Naive thymus-derived CD4-positive, alpha-beta T cell (primary cell): ENCODE measurements around the gene ZNF35. TPM values are rescaled to one million over a fixed set of nuclear protein-coding genes. Genes with fewer than 3 reads are reported as not detected.
A peak's percentile ranks its signal among the peaks of the same experiment; 100 is the strongest.

Experiments
- ATAC-seq: fragments of 150-1000 bp; cut with Tn5 transposase; 2 replicates; pipeline ENCODE4 v1.10.0; 2021; ENCODE audit warnings: mild to moderate bottlenecking, moderate library complexity
- CTCF ChIA-PET: fragments of 350-600 bp; sonication (Branson Sonifier 250); formaldehyde crosslinking; loops from one replicate; lab custom pipeline; 2021; ENCODE audit warnings: antibody characterized with exemption; lab: Charles Lee
- POLR2A ChIA-PET: fragments of 350-600 bp; sonication (Branson Sonifier 250); formaldehyde crosslinking; loops from one replicate; lab custom pipeline; 2021; ENCODE audit warnings: antibody characterized with exemption, inconsistent platforms; lab: Charles Lee
- DNase-seq, 9 donors: peaks; one replicate each; pipeline versions ENCODE4 v3.0.0 to v3.0.0-alpha.2; 2020 to 2022; ENCODE audit warnings: mixed read lengths in 1 of 9
- H3K27ac ChIP-seq: one replicate; pipeline ENCODE4 v1.7.0; 2013; ENCODE audit warnings: mild to moderate bottlenecking, low read depth, low read length, moderate library complexity
- H3K27me3 ChIP-seq, 2 donors: one replicate each; pipeline ENCODE4 v1.7.0; 2013; ENCODE audit warnings: low read length in 2 of 2, mild to moderate bottlenecking in 2 of 2, moderate library complexity in 2 of 2; ENCODE audit not compliant: control insufficient read depth in 2 of 2, insufficient read depth in 2 of 2
- H3K36me3 ChIP-seq, 3 experiments: 1 replicate in 2 of 3; 2 replicates in 1 of 3; pipeline ENCODE4 v1.7.0; 2013; ENCODE audit warnings: low read length in 3 of 3, mild to moderate bottlenecking in 3 of 3, moderate library complexity in 1 of 3; ENCODE audit not compliant: insufficient read depth in 3 of 3, control insufficient read depth in 2 of 3
- H3K4me1 ChIP-seq, 2 donors: one replicate each; pipeline ENCODE4 v1.7.0; 2013; ENCODE audit warnings: low read length in 2 of 2, mild to moderate bottlenecking in 2 of 2, moderate library complexity in 1 of 2; ENCODE audit not compliant: control insufficient read depth in 2 of 2, insufficient read depth in 2 of 2
- H3K4me3 ChIP-seq: 2 replicates; pipeline ENCODE4 v1.7.0; 2013; ENCODE audit warnings: mild to moderate bottlenecking, low read length
- H3K9me3 ChIP-seq, 3 experiments: 1 replicate in 2 of 3; 2 replicates in 1 of 3; pipeline ENCODE4 v1.7.0; 2013; ENCODE audit warnings: low read length in 3 of 3; ENCODE audit not compliant: control insufficient read depth in 2 of 3
- H3K27ac Mint-ChIP-seq, 9 donors: one replicate each; pipeline ENCODE4 v1.8.0; 2020 to 2022; ENCODE audit warnings: mixed read lengths in 9 of 9, mild to moderate bottlenecking in 8 of 9, moderate library complexity in 5 of 9, inconsistent platforms in 2 of 9
- H3K27me3 Mint-ChIP-seq, 5 donors: one replicate each; pipeline ENCODE4 v1.8.0; 2021 to 2022; ENCODE audit warnings: mixed read lengths in 5 of 5, mild to moderate bottlenecking in 1 of 5
- H3K36me3 Mint-ChIP-seq, 5 donors: one replicate each; pipeline ENCODE4 v1.8.0; 2020 to 2022; ENCODE audit warnings: mixed read lengths in 5 of 5, mild to moderate bottlenecking in 3 of 5, inconsistent platforms in 1 of 5
- H3K4me1 Mint-ChIP-seq, 7 donors: one replicate each; pipeline ENCODE4 v1.8.0; 2020 to 2022; ENCODE audit warnings: mixed read lengths in 7 of 7, mild to moderate bottlenecking in 3 of 7, inconsistent platforms in 1 of 7
- H3K4me3 Mint-ChIP-seq, 10 donors: one replicate each; pipeline ENCODE4 v1.8.0; 2020 to 2022; ENCODE audit warnings: mild to moderate bottlenecking in 10 of 10, mixed read lengths in 10 of 10, moderate library complexity in 6 of 10, inconsistent platforms in 2 of 10
- H3K9me3 Mint-ChIP-seq, 11 donors: one replicate each; pipeline ENCODE4 v1.8.0; 2020 to 2022; ENCODE audit warnings: mixed read lengths in 11 of 11, mild to moderate bottlenecking in 4 of 11, inconsistent platforms in 1 of 11, moderate library complexity in 1 of 11
- intact Hi-C, 2 donors: fragments of 100-400 bp; cut with micrococcal nuclease; formaldehyde crosslinking; loops; one replicate each; pipeline ENCODE4 v1.15.1; 2023
- polyA plus RNA-seq, 2 donors: library from polyadenylated mRNA; unstranded; fragments of 300-500 nt; fragmentation: Illumina TruSeq; gene quantifications; one replicate each; pipeline ENCODE4 v1.2.3, GENCODE V29; 2021
- total RNA-seq, 6 experiments: library from RNA in 5 of 6; stranded (reverse) in 5 of 6; gene quantifications; 1 replicate in 5 of 6; 2 replicates in 1 of 6; pipeline ENCODE4 v1.2.3 and lab custom pipeline; 2021 to 2026

The ZNF35 gene
- total and polyA plus RNA-seq, 7 experiments from 2014 or later, result 0.14 to 3.2 (median 2.0) TPM

DNA sequence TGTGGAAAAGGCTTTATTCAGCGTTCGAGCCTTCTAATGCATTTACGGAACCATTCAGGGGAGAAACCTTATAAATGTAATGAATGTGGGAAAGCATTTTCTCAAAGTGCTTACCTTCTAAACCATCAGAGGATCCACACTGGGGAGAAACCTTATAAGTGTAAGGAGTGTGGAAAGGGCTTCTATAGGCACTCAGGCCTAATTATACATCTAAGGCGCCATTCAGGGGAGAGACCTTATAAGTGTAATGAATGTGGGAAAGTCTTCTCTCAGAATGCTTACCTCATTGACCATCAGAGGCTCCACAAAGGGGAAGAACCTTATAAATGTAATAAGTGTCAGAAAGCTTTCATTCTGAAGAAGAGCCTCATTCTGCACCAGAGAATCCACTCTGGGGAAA lies 6.2 kb upstream of the ZNF35 start:
- no peak overlapping the region for H3K27ac ChIP-seq
- H3K4me1 ChIP-seq, result no peaks in the 10 kb centered on the region
- ChIA-PET CTCF (no interaction called here), POLR2A (no interaction called here)
- peaks cover 5 to 96% (median 80%) of the 10 kb centered on the region in 11 donors for H3K9me3 Mint-ChIP-seq
- DNase-seq, result no peak
- no peaks in the 10 kb centered on the region for H3K27me3 Mint-ChIP-seq
- peaks cover 21 to 61% (median 30%) of the 10 kb centered on the region in 3 experiments for H3K9me3 ChIP-seq
- peaks cover 33 to 85% (median 74%) of the 10 kb centered on the region in 5 donors for H3K36me3 Mint-ChIP-seq
- peak overlapping the region; percentile 2 for H3K4me3 ChIP-seq
- H3K27me3 ChIP-seq, result no peaks in the 10 kb centered on the region
- ATAC-seq, result no peak
- H3K4me3 Mint-ChIP-seq, result no peak overlapping the region
- no peak overlapping the region for H3K27ac Mint-ChIP-seq
- H3K36me3 ChIP-seq, result peaks cover 17 to 61% (median 18%) of the 10 kb centered on the region in 3 experiments
- H3K4me1 Mint-ChIP-seq, result peaks cover 0 to 14% (median 4%) of the 10 kb centered on the region in 7 donors
- intact Hi-C loops, result no loop called here

DNA sequence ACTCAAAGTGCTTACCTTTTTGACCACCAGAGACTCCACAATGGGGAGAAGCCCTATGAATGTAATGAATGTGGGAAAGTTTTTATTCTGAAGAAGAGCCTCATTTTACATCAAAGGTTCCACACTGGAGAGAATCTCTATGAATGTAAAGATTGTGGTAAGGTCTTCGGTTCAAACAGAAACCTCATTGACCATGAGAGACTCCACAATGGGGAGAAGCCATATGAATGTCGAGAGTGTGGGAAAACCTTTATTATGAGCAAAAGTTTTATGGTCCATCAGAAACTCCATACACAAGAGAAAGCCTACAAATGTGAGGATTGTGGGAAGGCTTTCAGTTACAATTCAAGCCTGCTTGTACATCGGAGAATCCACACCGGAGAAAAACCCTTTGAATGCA lies 5.5 kb upstream of the ZNF35 start:
- H3K9me3 ChIP-seq, result peaks cover 21 to 55% (median 25%) of the 10 kb centered on the region in 3 experiments
- CTCF ChIA-PET, result no interaction called here
- no peak overlapping the region for H3K27ac ChIP-seq
- ATAC-seq (no peak), DNase-seq (no peak)
- H3K4me3 Mint-ChIP-seq, result no peak overlapping the region
- H3K36me3 ChIP-seq, result peaks cover 13 to 56% (median 17%) of the 10 kb centered on the region in 3 experiments
- H3K27me3 ChIP-seq, result no peaks in the 10 kb centered on the region
- H3K36me3 Mint-ChIP-seq, result peaks cover 27 to 85% (median 67%) of the 10 kb centered on the region in 5 donors
- intact Hi-C loops, result no loop called here
- H3K27ac Mint-ChIP-seq, result no peak overlapping the region
- peak overlapping the region; percentile 2 for H3K4me3 ChIP-seq
- H3K4me1 Mint-ChIP-seq, result peaks cover 6 to 17% (median 11%) of the 10 kb centered on the region in 7 donors
- H3K9me3 Mint-ChIP-seq, result peaks cover 5 to 96% (median 79%) of the 10 kb centered on the region in 11 donors
- POLR2A ChIA-PET, result no interaction called here
- peaks cover 0 to 7% (median 0%) of the 10 kb centered on the region in 5 donors for H3K27me3 Mint-ChIP-seq
- no peaks in the 10 kb centered on the region for H3K4me1 ChIP-seq

DNA sequence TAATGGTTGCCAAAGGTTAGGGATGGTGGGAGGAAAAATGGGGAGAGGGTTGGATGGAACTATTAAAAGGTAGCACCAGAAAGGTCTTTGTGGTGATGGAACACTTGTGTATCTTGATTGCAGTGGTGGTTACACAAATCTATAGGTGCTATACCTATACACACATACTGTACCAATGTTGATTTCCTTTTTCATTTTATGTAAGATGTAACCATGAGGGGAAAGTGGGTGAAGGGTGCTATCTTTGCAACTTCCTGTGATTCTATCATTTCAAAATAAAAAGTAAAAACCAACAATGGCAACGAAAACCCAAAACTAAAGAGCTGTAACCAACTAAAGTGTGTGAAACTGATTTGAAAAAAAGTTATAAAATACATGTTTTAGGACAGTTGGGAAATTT lies 761 bp upstream of the ZNF35 start:
- no peak for DNase-seq
- Mint-ChIP-seq H3K4me3 (peak overlapping the region; percentile 68 to 84 (median 80)), H3K4me1 (peaks cover 9 to 27% (median 19%) of the 10 kb centered on the region in 7 donors), H3K9me3 (peaks cover 5 to 86% (median 49%) of the 10 kb centered on the region in 11 donors), H3K36me3 (peaks cover 22 to 61% (median 41%) of the 10 kb centered on the region in 5 donors), H3K27me3 (peaks cover 0 to 19% (median 0%) of the 10 kb centered on the region in 5 donors), H3K27ac (peak overlapping the region in 3 of 9 donors; percentile 28 to 49 (median 45))
- Histone ChIP-seq H3K4me1 (no peaks in the 10 kb centered on the region), H3K36me3 (peaks cover 0 to 8% (median under 1%) of the 10 kb centered on the region in 3 experiments), H3K27ac (no peak overlapping the region), H3K4me3 (no peak overlapping the region), H3K27me3 (no peaks in the 10 kb centered on the region), H3K9me3 (peaks cover 8 to 31% (median 10%) of the 10 kb centered on the region in 3 experiments)
- CTCF ChIA-PET, result no interaction called here
- intact Hi-C loops, result no loop called here
- POLR2A ChIA-PET, result interaction anchor here (0.8 kb wide), 1 partner anchor 226 kb away, joined by 4 read pairs; no protein-coding TSS in a partner anchor
- no peak for ATAC-seq

DNA sequence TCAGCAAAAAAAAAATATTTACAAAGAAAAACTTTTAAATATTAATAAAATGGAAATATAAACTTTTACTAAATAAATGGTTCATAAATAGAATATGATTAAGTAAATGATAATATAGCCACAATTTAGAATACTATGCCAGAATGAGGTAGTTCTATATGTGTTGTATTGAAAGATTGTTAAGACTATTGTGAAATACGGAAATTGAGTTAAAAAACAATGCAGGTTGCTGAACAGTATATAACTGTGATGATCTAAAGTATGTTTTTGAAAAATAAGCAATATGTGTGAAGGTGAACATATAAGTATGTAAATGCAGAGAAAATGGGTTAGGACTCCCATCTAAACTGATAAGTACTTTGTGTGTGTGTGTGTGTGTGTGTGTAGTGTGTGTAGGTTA lies 1.2 kb downstream of the ZNF35 start:
- intact Hi-C loops, result no loop called here

DNA sequence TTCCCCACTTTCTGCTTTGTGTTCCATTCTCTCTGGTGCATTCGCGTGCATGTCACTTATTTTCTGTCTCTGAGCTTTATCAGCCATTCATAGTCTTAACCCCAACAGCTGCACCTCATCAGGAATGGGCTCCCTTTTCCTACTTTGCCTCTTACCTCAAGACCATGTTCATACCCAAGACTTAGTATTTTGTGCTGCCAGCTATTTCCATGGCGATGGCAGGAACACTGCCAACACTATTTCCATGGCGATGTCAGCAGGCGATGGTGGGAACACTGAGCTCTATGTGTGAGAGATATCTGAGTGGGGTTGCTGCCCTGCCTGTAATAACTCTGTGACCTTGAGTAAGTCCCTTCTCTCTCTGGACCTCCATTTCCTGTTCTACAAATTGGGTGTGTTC lies 5.5 kb downstream of the ZNF35 start:
- H3K9me3 Mint-ChIP-seq, result peaks cover 23 to 80% (median 44%) of the 10 kb centered on the region in 11 donors
- POLR2A ChIA-PET, result interaction anchor here (1.2 kb wide), 1 partner anchor 27 kb away, joined by 4 read pairs; no protein-coding TSS in a partner anchor
- ATAC-seq, result no peak

More for the DNA sequence above, 1.2 kb downstream of the ZNF35 start:
- Histone ChIP-seq H3K27me3 (no peaks in the 10 kb centered on the region), H3K36me3 (no peaks in the 10 kb centered on the region), H3K4me1 (no peaks in the 10 kb centered on the region), H3K4me3 (no peak overlapping the region), H3K9me3 (peaks cover 0 to 18% (median 0%) of the 10 kb centered on the region in 3 experiments), H3K27ac (no peak overlapping the region)
- Mint-ChIP-seq H3K4me3 (no peak overlapping the region), H3K9me3 (peaks cover 14 to 85% (median 42%) of the 10 kb centered on the region in 11 donors), H3K27me3 (peaks cover 0 to 19% (median 0%) of the 10 kb centered on the region in 5 donors), H3K27ac (no peak overlapping the region), H3K36me3 (peaks cover 28 to 60% (median 50%) of the 10 kb centered on the region in 5 donors), H3K4me1 (peaks cover 11 to 27% (median 19%) of the 10 kb centered on the region in 7 donors)
- DNase-seq (no peak), ATAC-seq (no peak)
- ChIA-PET CTCF (no interaction called here), POLR2A (no interaction called here)

DNA sequence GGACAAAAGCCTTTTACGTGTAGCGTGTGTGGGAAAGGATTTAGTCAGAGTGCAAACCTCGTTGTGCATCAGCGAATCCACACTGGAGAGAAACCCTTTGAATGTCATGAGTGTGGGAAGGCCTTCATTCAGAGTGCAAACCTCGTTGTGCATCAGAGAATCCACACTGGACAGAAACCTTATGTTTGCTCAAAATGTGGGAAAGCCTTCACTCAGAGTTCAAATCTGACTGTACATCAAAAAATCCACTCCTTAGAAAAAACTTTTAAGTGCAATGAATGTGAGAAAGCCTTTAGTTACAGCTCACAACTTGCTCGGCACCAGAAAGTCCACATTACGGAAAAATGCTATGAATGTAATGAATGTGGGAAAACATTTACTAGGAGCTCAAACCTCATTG lies 10.5 kb downstream of the ZNF35 start:
- DNase-seq, result no peak
- Mint-ChIP-seq H3K27me3 (no peaks in the 10 kb centered on the region), H3K9me3 (peaks cover 16 to 86% (median 55%) of the 10 kb centered on the region in 11 donors), H3K4me1 (peaks cover 0 to 3% (median 0%) of the 10 kb centered on the region in 7 donors), H3K36me3 (peaks cover 40 to 78% (median 64%) of the 10 kb centered on the region in 5 donors), H3K4me3 (no peak overlapping the region), H3K27ac (no peak overlapping the region)
- no peaks in the 10 kb centered on the region for H3K27me3 ChIP-seq
- CTCF ChIA-PET, result no interaction called here
- intact Hi-C loops, result no loop called here
- POLR2A ChIA-PET, result no interaction called here
- H3K4me3 ChIP-seq, result no peak overlapping the region
- ATAC-seq, result no peak
- no peaks in the 10 kb centered on the region for H3K4me1 ChIP-seq
- no peak overlapping the region for H3K27ac ChIP-seq
- H3K36me3 ChIP-seq, result peaks cover 0 to 12% (median 0%) of the 10 kb centered on the region in 3 experiments
- peaks cover 0 to 42% (median 11%) of the 10 kb centered on the region in 3 experiments for H3K9me3 ChIP-seq

More for the DNA sequence above, 5.5 kb downstream of the ZNF35 start:
- intact Hi-C loops, result no loop called here
- peaks cover 0 to 12% (median 0%) of the 10 kb centered on the region in 3 experiments for H3K36me3 ChIP-seq
- peaks cover 0 to 4% (median 3%) of the 10 kb centered on the region in 7 donors for H3K4me1 Mint-ChIP-seq
- H3K27ac ChIP-seq, result no peak overlapping the region
- H3K27ac Mint-ChIP-seq, result no peak overlapping the region
- no peak overlapping the region for H3K4me3 Mint-ChIP-seq
- no peaks in the 10 kb centered on the region for H3K4me1 ChIP-seq
- H3K4me3 ChIP-seq, result no peak overlapping the region
- H3K36me3 Mint-ChIP-seq, result peaks cover 54 to 78% (median 67%) of the 10 kb centered on the region in 5 donors
- H3K9me3 ChIP-seq, result peaks cover 0 to 18% (median 5%) of the 10 kb centered on the region in 3 experiments
- no peaks in the 10 kb centered on the region for H3K27me3 ChIP-seq
- DNase-seq, result no peak
- CTCF ChIA-PET, result no interaction called here
- H3K27me3 Mint-ChIP-seq, result peaks cover 0 to 9% (median 0%) of the 10 kb centered on the region in 5 donors
